ENCODE results near the gene HOXA1.

Gene HOXA1

GRCh38 chr7:27140126-27140857, 44.5 kb upstream of the HOXA1 start:
- Histone ChIP-seq H3K36me3 (ENCODE audit: control insufficient read depth, insufficient read depth, low read length) (no peaks in the 10 kb centered on the region), H3K4me3 (ENCODE audit: insufficient read depth, low read depth, low read length, poor library complexity, severe bottlenecking) (no peak overlapping the region), H3K27ac (ENCODE audit: insufficient read depth, low read length, poor library complexity, severe bottlenecking) (no peak overlapping the region), H3K9me3 (ENCODE audit: control insufficient read depth, low read length) (no peaks in the 10 kb centered on the region), H3K4me1 (ENCODE audit: control insufficient read depth, insufficient read depth, low read length, poor library complexity, severe bottlenecking) (no peaks in the 10 kb centered on the region), H3K27me3 (replicated peaks; ENCODE audit: control insufficient read depth, insufficient read depth, low read length, poor library complexity, severe bottlenecking) (peaks cover 18% of the 10 kb centered on the region)
- no peak for DNase-seq

GRCh38 chr7:27139334-27140125, 43.7 kb upstream of the HOXA1 start:
- Histone ChIP-seq H3K9me3 (ENCODE audit: control insufficient read depth, low read length) (no peaks in the 10 kb centered on the region), H3K27ac (ENCODE audit: insufficient read depth, low read length, poor library complexity, severe bottlenecking) (no peak overlapping the region), H3K27me3 (replicated peaks; ENCODE audit: control insufficient read depth, insufficient read depth, low read length, poor library complexity, severe bottlenecking) (peaks cover 18% of the 10 kb centered on the region), H3K36me3 (ENCODE audit: control insufficient read depth, insufficient read depth, low read length) (no peaks in the 10 kb centered on the region), H3K4me1 (ENCODE audit: control insufficient read depth, insufficient read depth, low read length, poor library complexity, severe bottlenecking) (no peaks in the 10 kb centered on the region), H3K4me3 (ENCODE audit: insufficient read depth, low read depth, low read length, poor library complexity, severe bottlenecking) (no peak overlapping the region)
- DNase-seq, result no peak

- Histone ChIP-seq H3K27ac (ENCODE audit: insufficient read depth, low read length, poor library complexity, severe bottlenecking) (no peak overlapping the region), H3K27me3 (replicated peaks; ENCODE audit: control insufficient read depth, insufficient read depth, low read length, poor library complexity, severe bottlenecking) (peaks cover 15% of the 10 kb centered on the region), H3K4me3 (ENCODE audit: insufficient read depth, low read depth, low read length, poor library complexity, severe bottlenecking) (no peak overlapping the region), H3K9me3 (ENCODE audit: control insufficient read depth, low read length) (no peaks in the 10 kb centered on the region), H3K4me1 (ENCODE audit: control insufficient read depth, insufficient read depth, low read length, poor library complexity, severe bottlenecking) (no peaks in the 10 kb centered on the region), H3K36me3 (ENCODE audit: control insufficient read depth, insufficient read depth, low read length) (no peaks in the 10 kb centered on the region)
- DNase-seq, result no peak
These were observed 43.2 kb upstream of the HOXA1 start for GRCh38 chr7:27138985-27139333.

GRCh38 chr7:27138472-27138871, 42.7 kb upstream of the HOXA1 start:
- Histone ChIP-seq H3K9me3 (ENCODE audit: control insufficient read depth, low read length) (no peaks in the 10 kb centered on the region), H3K27me3 (replicated peaks; ENCODE audit: control insufficient read depth, insufficient read depth, low read length, poor library complexity, severe bottlenecking) (peaks cover 11% of the 10 kb centered on the region), H3K4me1 (ENCODE audit: control insufficient read depth, insufficient read depth, low read length, poor library complexity, severe bottlenecking) (no peaks in the 10 kb centered on the region), H3K27ac (ENCODE audit: insufficient read depth, low read length, poor library complexity, severe bottlenecking) (no peak overlapping the region), H3K36me3 (ENCODE audit: control insufficient read depth, insufficient read depth, low read length) (no peaks in the 10 kb centered on the region), H3K4me3 (ENCODE audit: insufficient read depth, low read depth, low read length, poor library complexity, severe bottlenecking) (no peak overlapping the region)
- DNase-seq, result no peak

GRCh38 chr7:27137640-27138315, 42.0 kb upstream of the HOXA1 start:
- no peak overlapping the region for H3K27ac ChIP-seq (ENCODE audit: insufficient read depth, low read length, poor library complexity, severe bottlenecking)
- no peaks in the 10 kb centered on the region for H3K9me3 ChIP-seq (ENCODE audit: control insufficient read depth, low read length)
- H3K36me3 ChIP-seq (ENCODE audit: control insufficient read depth, insufficient read depth, low read length), result no peaks in the 10 kb centered on the region
- DNase-seq, result no peak
- H3K4me1 ChIP-seq (ENCODE audit: control insufficient read depth, insufficient read depth, low read length, poor library complexity, severe bottlenecking), result no peaks in the 10 kb centered on the region
- H3K4me3 ChIP-seq (ENCODE audit: insufficient read depth, low read depth, low read length, poor library complexity, severe bottlenecking), result no peak overlapping the region
- H3K27me3 ChIP-seq (replicated peaks; ENCODE audit: control insufficient read depth, insufficient read depth, low read length, poor library complexity, severe bottlenecking), result peaks cover 10% of the 10 kb centered on the region

GRCh38 chr7:27134392-27134791, 38.6 kb upstream of the HOXA1 start:
- DNase-seq, result no peak
- no peak overlapping the region for H3K27ac ChIP-seq (ENCODE audit: insufficient read depth, low read length, poor library complexity, severe bottlenecking)
- no peak overlapping the region for H3K4me3 ChIP-seq (ENCODE audit: insufficient read depth, low read depth, low read length, poor library complexity, severe bottlenecking)
- H3K36me3 ChIP-seq (ENCODE audit: control insufficient read depth, insufficient read depth, low read length), result no peaks in the 10 kb centered on the region
- no peaks in the 10 kb centered on the region for H3K9me3 ChIP-seq (ENCODE audit: control insufficient read depth, low read length)
- no peaks in the 10 kb centered on the region for H3K4me1 ChIP-seq (ENCODE audit: control insufficient read depth, insufficient read depth, low read length, poor library complexity, severe bottlenecking)
- H3K27me3 ChIP-seq (replicated peaks; ENCODE audit: control insufficient read depth, insufficient read depth, low read length, poor library complexity, severe bottlenecking), result peaks cover 7% of the 10 kb centered on the region

- Histone ChIP-seq H3K36me3 (ENCODE audit: control insufficient read depth, insufficient read depth, low read length) (no peaks in the 10 kb centered on the region), H3K4me1 (ENCODE audit: control insufficient read depth, insufficient read depth, low read length, poor library complexity, severe bottlenecking) (no peaks in the 10 kb centered on the region), H3K27ac (ENCODE audit: insufficient read depth, low read length, poor library complexity, severe bottlenecking) (no peak overlapping the region), H3K27me3 (replicated peaks; ENCODE audit: control insufficient read depth, insufficient read depth, low read length, poor library complexity, severe bottlenecking) (peaks cover 7% of the 10 kb centered on the region), H3K9me3 (ENCODE audit: control insufficient read depth, low read length) (no peaks in the 10 kb centered on the region), H3K4me3 (ENCODE audit: insufficient read depth, low read depth, low read length, poor library complexity, severe bottlenecking) (no peak overlapping the region)
- no peak for DNase-seq
These were observed 37.8 kb upstream of the HOXA1 start for GRCh38 chr7:27133409-27134231.

- Histone ChIP-seq H3K27ac (ENCODE audit: insufficient read depth, low read length, poor library complexity, severe bottlenecking) (no peak overlapping the region), H3K4me1 (ENCODE audit: control insufficient read depth, insufficient read depth, low read length, poor library complexity, severe bottlenecking) (no peaks in the 10 kb centered on the region), H3K9me3 (ENCODE audit: control insufficient read depth, low read length) (no peaks in the 10 kb centered on the region), H3K36me3 (ENCODE audit: control insufficient read depth, insufficient read depth, low read length) (no peaks in the 10 kb centered on the region), H3K27me3 (replicated peaks; ENCODE audit: control insufficient read depth, insufficient read depth, low read length, poor library complexity, severe bottlenecking) (peaks cover 7% of the 10 kb centered on the region), H3K4me3 (ENCODE audit: insufficient read depth, low read depth, low read length, poor library complexity, severe bottlenecking) (no peak overlapping the region)
- DNase-seq, result no peak
These were observed 37.2 kb upstream of the HOXA1 start for GRCh38 chr7:27132978-27133377.

- Histone ChIP-seq H3K27me3 (replicated peaks; ENCODE audit: control insufficient read depth, insufficient read depth, low read length, poor library complexity, severe bottlenecking) (peaks cover 7% of the 10 kb centered on the region), H3K4me3 (ENCODE audit: insufficient read depth, low read depth, low read length, poor library complexity, severe bottlenecking) (no peak overlapping the region), H3K4me1 (ENCODE audit: control insufficient read depth, insufficient read depth, low read length, poor library complexity, severe bottlenecking) (no peaks in the 10 kb centered on the region), H3K36me3 (ENCODE audit: control insufficient read depth, insufficient read depth, low read length) (no peaks in the 10 kb centered on the region), H3K9me3 (ENCODE audit: control insufficient read depth, low read length) (no peaks in the 10 kb centered on the region), H3K27ac (ENCODE audit: insufficient read depth, low read length, poor library complexity, severe bottlenecking) (no peak overlapping the region)
- DNase-seq, result no peak
These were observed 36.4 kb upstream of the HOXA1 start for GRCh38 chr7:27132214-27132613.

Measured in effector memory CD4-positive, alpha-beta T cell (primary cell).